ENCODE results near the gene PHACTR3.
"Not testable (repeated sequence)": the region's sequence is repeated elsewhere in the genome, so short reads cannot be mapped to it uniquely, and the experiment has no call there.

The PHACTR3 gene

GRCh38 chr20:59603781-59604541 is at the start of gene PHACTR3:
PHACTR3 (plus strand) TSS chr20:59604540; CDS start chr20:59605015, 475 bp downstream.
- no peak for DNase-seq

- not testable (repeated sequence) for DNase-seq
These were observed 46.4 kb upstream of the PHACTR3 start for GRCh38 chr20:59557733-59558529.

- no peak for DNase-seq
These were observed 45.1 kb upstream of the PHACTR3 start for GRCh38 chr20:59559024-59559817.

GRCh38 chr20:59559863-59560262 is 44.5 kb upstream of the PHACTR3 start:
- DNase-seq, result no peak

GRCh38 chr20:59560588-59561227 is 43.6 kb upstream of the PHACTR3 start:
- peak; percentile 6 to 9 for DNase-seq

GRCh38 chr20:59561228-59561605 is 43.1 kb upstream of the PHACTR3 start:
- no peak for DNase-seq

- DNase-seq, result no peak
These were observed 42.6 kb upstream of the PHACTR3 start for GRCh38 chr20:59561614-59562277.

GRCh38 chr20:59564171-59564570 is 40.2 kb upstream of the PHACTR3 start:
- DNase-seq, result no peak

GRCh38 chr20:59564943-59565342 is 39.4 kb upstream of the PHACTR3 start:
- no peak for DNase-seq

- no peak for DNase-seq
These were observed 38.4 kb upstream of the PHACTR3 start for GRCh38 chr20:59565768-59566461.

- no peak for DNase-seq
These were observed 37.5 kb upstream of the PHACTR3 start for GRCh38 chr20:59566631-59567524.

- DNase-seq, result no peak
These were observed 36.5 kb upstream of the PHACTR3 start for GRCh38 chr20:59567585-59568508.

GRCh38 chr20:59568509-59569024 is 35.8 kb upstream of the PHACTR3 start:
- no peak for DNase-seq

GRCh38 chr20:59569305-59569704 is 35.0 kb upstream of the PHACTR3 start:
- DNase-seq, result no peak

GRCh38 chr20:59571151-59571550 is 33.2 kb upstream of the PHACTR3 start:
- no peak for DNase-seq

GRCh38 chr20:59571551-59572314 is 32.6 kb upstream of the PHACTR3 start:
- peak; percentile 39 to 50 for DNase-seq

- DNase-seq, result no peak
These were observed 31.8 kb upstream of the PHACTR3 start for GRCh38 chr20:59572515-59572914.

- DNase-seq, result no peak
These were observed 30.5 kb upstream of the PHACTR3 start for GRCh38 chr20:59573837-59574236.
